WTC11 (cell line): ENCODE data around the gene LRRC32. TPM values are rescaled to one million over a fixed set of nuclear protein-coding genes. Genes with fewer than 3 reads are reported as not detected.

Experiments used
- ATAC-seq: fragments of 200-7000 bp; cut with Tn5 transposase; 2 replicates; pipeline ENCODE4 v1.10.0; 2021; ENCODE audit warnings: mild to moderate bottlenecking, moderate library complexity
- CTCF ChIA-PET: fragments of 300-600 bp; sonication (Branson Sonifier 250); formaldehyde crosslinking; loops from one replicate; lab custom pipeline; 2021; ENCODE audit warnings: antibody characterized with exemption; lab: Charles Lee
- POLR2A ChIA-PET: fragments of 350-600 bp; sonication (Branson Sonifier 250); formaldehyde crosslinking; loops from one replicate; lab custom pipeline; 2021; ENCODE audit warnings: antibody characterized with exemption; lab: Charles Lee
- DNase-seq: peaks from one replicate; pipeline ENCODE4 v3.0.0; 2021; ENCODE audit warnings: low spot score
- H3K27ac Mint-ChIP-seq: 2 replicates; pipeline ENCODE4 v1.8.0; 2021; ENCODE audit warnings: mixed read lengths
- H3K27me3 Mint-ChIP-seq: 2 replicates; pipeline ENCODE4 v1.8.0; 2021; ENCODE audit warnings: low read depth, mild to moderate bottlenecking, moderate library complexity, mixed read lengths
- H3K36me3 Mint-ChIP-seq: 2 replicates; pipeline ENCODE4 v1.8.0; 2021; ENCODE audit warnings: mixed read lengths
- H3K4me1 Mint-ChIP-seq: 2 replicates; pipeline ENCODE4 v1.8.0; 2022; ENCODE audit warnings: mixed read lengths
- H3K4me3 Mint-ChIP-seq: 2 replicates; pipeline ENCODE4 v1.8.0; 2021; ENCODE audit warnings: mild to moderate bottlenecking, moderate library complexity, mixed read lengths
- H3K9me3 Mint-ChIP-seq: 2 replicates; pipeline ENCODE4 v1.8.0; 2021; ENCODE audit warnings: mixed read lengths
- AR ChIP-seq: fragments of 250-450 bp; sonication (Bioruptor Pico); IDR thresholded peaks from 2 replicates; pipeline ENCODE4 v1.9.0; 2021; ENCODE audit warnings: mild to moderate bottlenecking
- ATF3 ChIP-seq: sonication (generic); formaldehyde crosslinking; conservative IDR thresholded peaks from 2 replicates; pipeline ENCODE4 v1.8.1; 2022; ENCODE audit warnings: mild to moderate bottlenecking, missing genetic modification reagents
- CDX4 ChIP-seq: fragments of 250-450 bp; sonication (Bioruptor Pico); IDR thresholded peaks from 2 replicates; pipeline ENCODE4 v1.9.0; 2021; ENCODE audit warnings: moderate library complexity, mild to moderate bottlenecking, inconsistent platforms, borderline replicate concordance
- ELF4 ChIP-seq: sonication (generic); formaldehyde crosslinking; IDR thresholded peaks from 2 replicates; pipeline ENCODE4 v1.8.1; 2022; ENCODE audit warnings: low read depth, mild to moderate bottlenecking, moderate library complexity, missing genetic modification reagents
- EMX1 ChIP-seq: fragments of 250-450 bp; sonication (Bioruptor Pico); IDR thresholded peaks from 2 replicates; pipeline ENCODE4 v1.8.0; 2021; ENCODE audit warnings: mild to moderate bottlenecking
- FOXP1 ChIP-seq: sonication (generic); formaldehyde crosslinking; IDR thresholded peaks from 2 replicates; pipeline ENCODE4 v1.8.0; 2022; ENCODE audit warnings: missing genetic modification reagents, mild to moderate bottlenecking, moderate library complexity, borderline replicate concordance
- KAT7 ChIP-seq: sonication (generic); formaldehyde crosslinking; IDR thresholded peaks from 2 replicates; pipeline ENCODE4 v1.8.1; 2023; ENCODE audit warnings: missing genetic modification reagents, mild to moderate bottlenecking, borderline replicate concordance
- MLX ChIP-seq: sonication (generic); formaldehyde crosslinking; IDR thresholded peaks from 2 replicates; pipeline ENCODE4 v1.8.1; 2023; ENCODE audit warnings: mild to moderate bottlenecking, missing genetic modification reagents, moderate library complexity
- NFATC4 ChIP-seq: fragments of 250-450 bp; sonication (Bioruptor Pico); IDR thresholded peaks from 2 replicates; pipeline ENCODE4 v1.9.0; 2021; ENCODE audit warnings: mild to moderate bottlenecking
- NFE2L1 ChIP-seq: sonication (generic); formaldehyde crosslinking; IDR thresholded peaks from 2 replicates; pipeline ENCODE4 v1.8.1; 2023; ENCODE audit warnings: missing genetic modification reagents
- NR1H2 ChIP-seq: sonication (generic); formaldehyde crosslinking; IDR thresholded peaks from 2 replicates; pipeline ENCODE4 v1.9.0; 2021; ENCODE audit warnings: mild to moderate bottlenecking, moderate library complexity, missing genetic modification reagents
- PREB ChIP-seq: sonication (generic); formaldehyde crosslinking; IDR thresholded peaks from 2 replicates; pipeline ENCODE4 v1.8.1; 2022; ENCODE audit warnings: mild to moderate bottlenecking, missing genetic modification reagents, moderate library complexity, borderline replicate concordance
- SMAD3 ChIP-seq: sonication (generic); formaldehyde crosslinking; IDR thresholded peaks from 2 replicates; pipeline ENCODE4 v1.8.0; 2022; ENCODE audit warnings: missing genetic modification reagents, mild to moderate bottlenecking, borderline replicate concordance
- TEAD4 ChIP-seq: sonication (generic); formaldehyde crosslinking; IDR thresholded peaks from 2 replicates; pipeline ENCODE4 v1.8.0; 2022; ENCODE audit warnings: mild to moderate bottlenecking, missing genetic modification reagents
- USF2 ChIP-seq: sonication (generic); formaldehyde crosslinking; IDR thresholded peaks from 2 replicates; pipeline ENCODE4 v1.8.1; 2023; ENCODE audit warnings: mild to moderate bottlenecking, missing genetic modification reagents, moderate library complexity
- ZBTB21 ChIP-seq: sonication (generic); formaldehyde crosslinking; IDR thresholded peaks from 2 replicates; pipeline ENCODE4 v1.8.1; 2023; ENCODE audit warnings: mild to moderate bottlenecking, missing genetic modification reagents, borderline replicate concordance
- ZNF219 ChIP-seq: sonication (generic); formaldehyde crosslinking; IDR thresholded peaks from 2 replicates; pipeline ENCODE4 v1.8.0; 2023; ENCODE audit warnings: missing genetic modification reagents, mild to moderate bottlenecking, borderline replicate concordance
- ZNF232 ChIP-seq: sonication (generic); formaldehyde crosslinking; IDR thresholded peaks from 2 replicates; pipeline ENCODE4 v1.8.0; 2022; ENCODE audit warnings: mild to moderate bottlenecking, missing genetic modification reagents
- ZNF263 ChIP-seq: sonication (generic); formaldehyde crosslinking; IDR thresholded peaks from 2 replicates; pipeline ENCODE4 v1.8.1; 2022; ENCODE audit warnings: low read depth, mild to moderate bottlenecking, moderate library complexity, missing genetic modification reagents
- ZNF281 ChIP-seq: sonication (generic); formaldehyde crosslinking; IDR thresholded peaks from 2 replicates; pipeline ENCODE4 v1.8.0; 2023; ENCODE audit warnings: mild to moderate bottlenecking, missing genetic modification reagents
- ZNF423 ChIP-seq: fragments of 250-450 bp; sonication (Bioruptor Pico); IDR thresholded peaks from 2 replicates; pipeline ENCODE4 v2.1.2; 2022; ENCODE audit warnings: mild to moderate bottlenecking, moderate library complexity
- total RNA-seq: library from RNA; stranded (reverse); gene quantifications from 3 replicates; pipeline ENCODE4 v1.2.3, GENCODE V29; 2021

The LRRC32 gene
- total RNA-seq, 1 experiment from 2014 or later = 0.74 TPM

GRCh38 chr11:76637491-76638269 lies 32.9 kb downstream of the LRRC32 start:
- Mint-ChIP-seq H3K27me3 (no peaks in the 10 kb centered on the region; the same call in 1 of the 2 replicates), H3K9me3 (no peaks in the 10 kb centered on the region), H3K36me3 (no peaks in the 10 kb centered on the region), H3K4me1 (peaks cover 6% of the 10 kb centered on the region), H3K27ac (no peak overlapping the region), H3K4me3 (no peak overlapping the region)
- no peak for ATAC-seq
- POLR2A ChIA-PET = no interaction called here
- TF ChIP-seq NFATC4 (CRISPR knock-in tag) (no peak), ZBTB21 (CRISPR knock-in tag) (no peak), ZNF423 (CRISPR knock-in tag) (no peak), ELF4 (no peak), NFE2L1 (CRISPR knock-in tag) (no peak), USF2 (CRISPR knock-in tag) (no peak), TEAD4 (no peak), AR (no peak), ZNF263 (no peak), FOXP1 (CRISPR knock-in tag) (no peak), KAT7 (no peak), ATF3 (CRISPR knock-in tag) (no peak), ZNF281 (no peak), ZNF232 (CRISPR knock-in tag) (no peak)
- DNase-seq = no peak
- CTCF ChIA-PET = interaction anchor here (1.8 kb wide), 1 partner anchor 39 kb away, joined by 7 read pairs; no protein-coding TSS in a partner anchor

- CTCF ChIA-PET = interaction anchor here (1.8 kb wide), 1 partner anchor 38 kb away, joined by 7 read pairs; no protein-coding TSS in a partner anchor
- Mint-ChIP-seq H3K27me3 (no peaks in the 10 kb centered on the region; the same call in 1 of the 2 replicates), H3K36me3 (no peaks in the 10 kb centered on the region), H3K4me3 (no peak overlapping the region), H3K27ac (no peak overlapping the region), H3K4me1 (peaks cover 6% of the 10 kb centered on the region), H3K9me3 (no peaks in the 10 kb centered on the region)
- no peak for ATAC-seq
- DNase-seq = no peak
- no peak for TF ChIP-seq EMX1 (CRISPR knock-in tag)
- no peak for TF ChIP-seq MLX (CRISPR knock-in tag)
- TF ChIP-seq ZNF219 (CRISPR knock-in tag) = no peak
- TF ChIP-seq CDX4 (CRISPR knock-in tag) = no peak
- no peak for TF ChIP-seq PREB (CRISPR knock-in tag)
- no peak for TF ChIP-seq ATF3 (CRISPR knock-in tag)
- no peak for TF ChIP-seq NR1H2
- no peak for TF ChIP-seq SMAD3 (CRISPR knock-in tag)
- POLR2A ChIA-PET = no interaction called here
Observed at GRCh38 chr11:76636826-76637460, 33.6 kb downstream of the LRRC32 start.
